Dedifferentiated amniotic fluid mesenchymal stem cell (primary cell): ENCODE data around the gene LRP5.
A peak's percentile ranks its signal among the peaks of the same experiment; 100 is the strongest.
"Not testable (repeated sequence)": the region's sequence is repeated elsewhere in the genome, so short reads cannot be mapped to it uniquely, and the experiment has no call there.

Source experiments
- DNase-seq: peaks from one replicate; pipeline ENCODE4 v3.0.0-alpha.2; 2016; ENCODE audit errors: extremely low spot score

Gene LRP5

GRCh38 chr11:68282141-68282860 lies 30.1 kb upstream of the LRP5 start:
- no peak for DNase-seq

- DNase-seq = no peak
These were observed 29.5 kb upstream of the LRP5 start for GRCh38 chr11:68282861-68283230.

GRCh38 chr11:68284588-68284987 lies 27.8 kb upstream of the LRP5 start:
- DNase-seq = not testable (repeated sequence)

- DNase-seq = no peak
These were observed 25.0 kb upstream of the LRP5 start for GRCh38 chr11:68287419-68287818.

- DNase-seq = no peak
These were observed 22.9 kb upstream of the LRP5 start for GRCh38 chr11:68289456-68289855.

GRCh38 chr11:68293708-68294107 lies 18.7 kb upstream of the LRP5 start:
- DNase-seq = no peak

GRCh38 chr11:68295271-68295670 lies 17.1 kb upstream of the LRP5 start:
- no peak for DNase-seq

GRCh38 chr11:68295940-68296339 lies 16.5 kb upstream of the LRP5 start:
- DNase-seq = no peak

GRCh38 chr11:68296344-68297051 lies 15.9 kb upstream of the LRP5 start:
- DNase-seq = no peak

- no peak for DNase-seq
These were observed 15.4 kb upstream of the LRP5 start for GRCh38 chr11:68297052-68297378.

GRCh38 chr11:68297494-68297811 lies 14.9 kb upstream of the LRP5 start:
- DNase-seq = no peak

- DNase-seq = peak; percentile 51
These were observed 14.4 kb upstream of the LRP5 start for GRCh38 chr11:68297812-68298658.

- no peak for DNase-seq
These were observed 13.5 kb upstream of the LRP5 start for GRCh38 chr11:68298659-68299516.

- not testable (repeated sequence) for DNase-seq
These were observed 12.9 kb upstream of the LRP5 start for GRCh38 chr11:68299517-68299879.

- no peak for DNase-seq
These were observed 12.1 kb upstream of the LRP5 start for GRCh38 chr11:68300076-68300830.

- no peak for DNase-seq
These were observed 10.1 kb upstream of the LRP5 start for GRCh38 chr11:68302256-68302655.

- DNase-seq = no peak
These were observed 9.7 kb upstream of the LRP5 start for GRCh38 chr11:68302670-68303069.

- no peak for DNase-seq
These were observed 9.3 kb upstream of the LRP5 start for GRCh38 chr11:68303083-68303482.

- DNase-seq = no peak
These were observed 8.2 kb upstream of the LRP5 start for GRCh38 chr11:68303982-68304780.

- no peak for DNase-seq
These were observed 5.8 kb upstream of the LRP5 start for GRCh38 chr11:68306636-68307035.
